Naive B cell (primary cell): Measurements from ENCODE around the gene UCMA. TPM values are rescaled to one million over a fixed set of nuclear protein-coding genes. Genes with fewer than 3 reads are reported as not detected.
A peak's percentile ranks its signal among the peaks of the same experiment; 100 is the strongest.
"Not testable (repeated sequence)": the region's sequence is repeated elsewhere in the genome, so short reads cannot be mapped to it uniquely, and the experiment has no call there.

Experiments used
- ATAC-seq, 2 donors: fragments of 150-1000 bp; cut with Tn5 transposase; 2 replicates each; pipeline ENCODE4 v1.10.0; 2021; ENCODE audit warnings: low read depth in 2 of 2, mild to moderate bottlenecking in 2 of 2, moderate library complexity in 2 of 2
- DNase-seq: peaks from one replicate; pipeline ENCODE4 v3.0.0; 2022
- H3K27ac Mint-ChIP-seq, 6 donors: one replicate each; pipeline ENCODE4 v1.8.0; 2020 to 2022; ENCODE audit warnings: mild to moderate bottlenecking in 6 of 6, mixed read lengths in 6 of 6, moderate library complexity in 5 of 6, inconsistent platforms in 2 of 6
- H3K27me3 Mint-ChIP-seq, 3 donors: one replicate each; pipeline ENCODE4 v1.8.0; 2021 to 2022; ENCODE audit warnings: mixed read lengths in 3 of 3, mild to moderate bottlenecking in 1 of 3
- H3K36me3 Mint-ChIP-seq, 2 donors: one replicate each; pipeline ENCODE4 v1.8.0; 2020 to 2022; ENCODE audit warnings: mixed read lengths in 2 of 2, inconsistent platforms in 1 of 2, mild to moderate bottlenecking in 1 of 2
- H3K4me1 Mint-ChIP-seq, 3 donors: one replicate each; pipeline ENCODE4 v1.8.0; 2020 to 2022; ENCODE audit warnings: mixed read lengths in 3 of 3, inconsistent platforms in 1 of 3, mild to moderate bottlenecking in 1 of 3, moderate library complexity in 1 of 3
- H3K4me3 Mint-ChIP-seq, 8 donors: one replicate each; pipeline ENCODE4 v1.8.0; 2020 to 2022; ENCODE audit warnings: mild to moderate bottlenecking in 8 of 8, mixed read lengths in 8 of 8, moderate library complexity in 8 of 8, inconsistent platforms in 2 of 8
- H3K9me3 Mint-ChIP-seq, 7 donors: one replicate each; pipeline ENCODE4 v1.8.0; 2020 to 2022; ENCODE audit warnings: mixed read lengths in 7 of 7, mild to moderate bottlenecking in 5 of 7, inconsistent platforms in 2 of 7, moderate library complexity in 1 of 7
- polyA plus RNA-seq, 6 donors: library from polyadenylated mRNA; unstranded; fragments of 300-500 nt; fragmentation: Illumina TruSeq; gene quantifications; one replicate each; pipeline ENCODE4 v1.2.3, GENCODE V29; 2021; ENCODE audit warnings: low read depth in 6 of 6

Gene UCMA
- polyA plus RNA-seq, 6 donors from 2014 or later = not detected

GRCh38 chr10:13247784-13248183, 13.6 kb upstream of the UCMA start:
- no peaks in the 10 kb centered on the region for H3K36me3 Mint-ChIP-seq
- H3K4me3 Mint-ChIP-seq = no peak overlapping the region
- peaks cover 0 to 4% (median 0%) of the 10 kb centered on the region in 3 donors for H3K4me1 Mint-ChIP-seq
- no peaks in the 10 kb centered on the region for H3K27me3 Mint-ChIP-seq
- no peaks in the 10 kb centered on the region for H3K9me3 Mint-ChIP-seq
- DNase-seq (no peak), ATAC-seq (no peak)
- no peak overlapping the region for H3K27ac Mint-ChIP-seq

GRCh38 chr10:13247246-13247645, 13.1 kb upstream of the UCMA start:
- Mint-ChIP-seq H3K4me1 (peaks cover 0 to under 1% (median 0%) of the 10 kb centered on the region in 3 donors), H3K27me3 (no peaks in the 10 kb centered on the region), H3K27ac (no peak overlapping the region), H3K36me3 (no peaks in the 10 kb centered on the region), H3K9me3 (no peaks in the 10 kb centered on the region), H3K4me3 (no peak overlapping the region)
- no peak for ATAC-seq
- DNase-seq = no peak

GRCh38 chr10:13242260-13242659, 8.1 kb upstream of the UCMA start:
- ATAC-seq, H3K4me3 Mint-ChIP-seq, DNase-seq, H3K4me1 Mint-ChIP-seq, H3K27me3 Mint-ChIP-seq, H3K9me3 Mint-ChIP-seq, H3K27ac Mint-ChIP-seq, H3K36me3 Mint-ChIP-seq: not testable (repeated sequence)

GRCh38 chr10:13241613-13242012, 7.4 kb upstream of the UCMA start:
- H3K27ac Mint-ChIP-seq = no peak overlapping the region
- no peak overlapping the region for H3K4me3 Mint-ChIP-seq
- H3K4me1 Mint-ChIP-seq = no peaks in the 10 kb centered on the region
- DNase-seq (no peak), ATAC-seq (no peak)
- H3K36me3 Mint-ChIP-seq = no peaks in the 10 kb centered on the region
- peaks cover 0 to 1% (median 0%) of the 10 kb centered on the region in 7 donors for H3K9me3 Mint-ChIP-seq
- H3K27me3 Mint-ChIP-seq = no peaks in the 10 kb centered on the region

- ATAC-seq = no peak
- Mint-ChIP-seq H3K27ac (no peak overlapping the region), H3K4me3 (no peak overlapping the region), H3K4me1 (no peaks in the 10 kb centered on the region), H3K36me3 (no peaks in the 10 kb centered on the region), H3K27me3 (no peaks in the 10 kb centered on the region), H3K9me3 (peaks cover 0 to 1% (median 0%) of the 10 kb centered on the region in 7 donors)
- DNase-seq = no peak
These were observed 5.7 kb upstream of the UCMA start for GRCh38 chr10:13239923-13240322.

GRCh38 chr10:13238271-13239077, 4.3 kb upstream of the UCMA start:
- H3K27me3 Mint-ChIP-seq = peaks cover 0 to 10% (median 7%) of the 10 kb centered on the region in 3 donors
- peak overlapping the region in 2 of 6 donors; percentile 40 to 60 for H3K27ac Mint-ChIP-seq
- no peak overlapping the region for H3K4me3 Mint-ChIP-seq
- ATAC-seq (no peak), DNase-seq (no peak)
- H3K4me1 Mint-ChIP-seq = no peaks in the 10 kb centered on the region
- no peaks in the 10 kb centered on the region for H3K36me3 Mint-ChIP-seq
- H3K9me3 Mint-ChIP-seq = peaks cover 0 to 1% (median 0%) of the 10 kb centered on the region in 7 donors

- DNase-seq (no peak), ATAC-seq (no peak)
- H3K27ac Mint-ChIP-seq = peak overlapping the region in 1 of 6 donors; percentile 58
- H3K9me3 Mint-ChIP-seq = peaks cover 0 to 1% (median 0%) of the 10 kb centered on the region in 7 donors
- no peaks in the 10 kb centered on the region for H3K4me1 Mint-ChIP-seq
- H3K27me3 Mint-ChIP-seq = peaks cover 0 to 18% (median 7%) of the 10 kb centered on the region in 3 donors
- H3K36me3 Mint-ChIP-seq = no peaks in the 10 kb centered on the region
- no peak overlapping the region for H3K4me3 Mint-ChIP-seq
These were observed 2.5 kb upstream of the UCMA start for GRCh38 chr10:13236638-13237037.

- H3K27ac Mint-ChIP-seq = not testable (repeated sequence)
These were observed 562 bp upstream of the UCMA start for GRCh38 chr10:13234736-13235135.

GRCh38 chr10:13233358-13233757, 816 bp downstream of the UCMA start:
- H3K27ac Mint-ChIP-seq = no peak overlapping the region

More at GRCh38 chr10:13234736-13235135, 562 bp upstream of the UCMA start:
- not testable (repeated sequence) for H3K9me3 Mint-ChIP-seq, H3K4me1 Mint-ChIP-seq, H3K36me3 Mint-ChIP-seq, H3K4me3 Mint-ChIP-seq, ATAC-seq, DNase-seq
- H3K27me3 Mint-ChIP-seq = peaks cover 0 to 19% (median 14%) of the 10 kb centered on the region in 3 donors

GRCh38 chr10:13231808-13232207, 2.4 kb downstream of the UCMA start:
- DNase-seq (no peak), ATAC-seq (no peak)
- peaks cover 0 to 25% (median 21%) of the 10 kb centered on the region in 3 donors for H3K27me3 Mint-ChIP-seq
- no peak overlapping the region for H3K27ac Mint-ChIP-seq
- no peaks in the 10 kb centered on the region for H3K9me3 Mint-ChIP-seq
- no peaks in the 10 kb centered on the region for H3K4me1 Mint-ChIP-seq
- no peak overlapping the region for H3K4me3 Mint-ChIP-seq
- H3K36me3 Mint-ChIP-seq = no peaks in the 10 kb centered on the region

More at GRCh38 chr10:13233358-13233757, 816 bp downstream of the UCMA start:
- Mint-ChIP-seq H3K4me3 (no peak overlapping the region), H3K4me1 (no peaks in the 10 kb centered on the region), H3K9me3 (peaks cover 0 to 1% (median 0%) of the 10 kb centered on the region in 7 donors), H3K36me3 (no peaks in the 10 kb centered on the region), H3K27me3 (peaks cover 0 to 25% (median 21%) of the 10 kb centered on the region in 3 donors)
- ATAC-seq (no peak), DNase-seq (no peak)

GRCh38 chr10:13231190-13231589, 3.0 kb downstream of the UCMA start:
- DNase-seq = no peak
- H3K4me3 Mint-ChIP-seq = no peak overlapping the region
- H3K9me3 Mint-ChIP-seq = no peaks in the 10 kb centered on the region
- ATAC-seq = no peak
- peaks cover 0 to 25% (median 21%) of the 10 kb centered on the region in 3 donors for H3K27me3 Mint-ChIP-seq
- no peaks in the 10 kb centered on the region for H3K36me3 Mint-ChIP-seq
- no peak overlapping the region for H3K27ac Mint-ChIP-seq
- H3K4me1 Mint-ChIP-seq = no peaks in the 10 kb centered on the region

- no peak for DNase-seq
- H3K9me3 Mint-ChIP-seq = no peaks in the 10 kb centered on the region
- H3K27ac Mint-ChIP-seq = no peak overlapping the region
- H3K27me3 Mint-ChIP-seq = peaks cover 0 to 14% (median 7%) of the 10 kb centered on the region in 3 donors
- no peak overlapping the region for H3K4me3 Mint-ChIP-seq
- no peaks in the 10 kb centered on the region for H3K4me1 Mint-ChIP-seq
- H3K36me3 Mint-ChIP-seq = no peaks in the 10 kb centered on the region
- ATAC-seq = no peak
These were observed 7.1 kb downstream of the UCMA start for GRCh38 chr10:13227031-13227430.

GRCh38 chr10:13225601-13226000, 8.6 kb downstream of the UCMA start:
- DNase-seq (no peak), ATAC-seq (no peak)
- Mint-ChIP-seq H3K9me3 (no peaks in the 10 kb centered on the region), H3K4me3 (no peak overlapping the region), H3K27ac (no peak overlapping the region), H3K36me3 (no peaks in the 10 kb centered on the region), H3K27me3 (peaks cover 0 to 14% (median 7%) of the 10 kb centered on the region in 3 donors), H3K4me1 (no peaks in the 10 kb centered on the region)

- H3K27me3 Mint-ChIP-seq = peaks cover 0 to 3% (median 3%) of the 10 kb centered on the region in 3 donors
- H3K4me3 Mint-ChIP-seq = no peak overlapping the region
- ATAC-seq = no peak
- no peaks in the 10 kb centered on the region for H3K4me1 Mint-ChIP-seq
- no peaks in the 10 kb centered on the region for H3K36me3 Mint-ChIP-seq
- no peak for DNase-seq
- no peaks in the 10 kb centered on the region for H3K9me3 Mint-ChIP-seq
- H3K27ac Mint-ChIP-seq = no peak overlapping the region
These were observed 9.8 kb downstream of the UCMA start for GRCh38 chr10:13224210-13224995.
